HG03039 (cell line): ENCODE measurements around the gene WDR33.

Source experiments
- ATAC-seq: cut with Tn5 transposase; IDR thresholded peaks from one replicate; pipeline ENCODE4 v1.9.1; 2021; ENCODE audit warnings: mild to moderate bottlenecking, moderate library complexity; ENCODE audit not compliant: unreplicated experiment

Gene WDR33

DNA sequence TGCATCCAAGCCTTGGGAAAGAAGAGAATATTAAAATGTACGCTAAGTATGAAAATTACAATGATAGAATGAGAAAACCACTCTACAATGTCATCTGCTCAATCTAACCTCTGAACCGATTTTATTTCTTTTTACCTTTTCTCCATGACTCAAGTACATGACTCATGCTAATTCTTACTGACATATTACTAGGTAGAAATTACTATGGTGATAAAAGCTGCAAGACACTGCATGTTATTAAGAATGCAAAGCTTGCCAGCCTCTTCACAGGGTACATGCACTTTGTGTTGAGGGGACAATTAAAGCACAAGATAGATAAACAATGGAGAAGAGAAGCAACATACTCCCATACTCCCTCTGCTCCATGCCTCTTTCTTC is 89.0 kb downstream of the WDR33 start:
- no peak for ATAC-seq

GRCh38 chr2:127721311-127721977 is 89.5 kb downstream of the WDR33 start:
- ATAC-seq: no peak

DNA sequence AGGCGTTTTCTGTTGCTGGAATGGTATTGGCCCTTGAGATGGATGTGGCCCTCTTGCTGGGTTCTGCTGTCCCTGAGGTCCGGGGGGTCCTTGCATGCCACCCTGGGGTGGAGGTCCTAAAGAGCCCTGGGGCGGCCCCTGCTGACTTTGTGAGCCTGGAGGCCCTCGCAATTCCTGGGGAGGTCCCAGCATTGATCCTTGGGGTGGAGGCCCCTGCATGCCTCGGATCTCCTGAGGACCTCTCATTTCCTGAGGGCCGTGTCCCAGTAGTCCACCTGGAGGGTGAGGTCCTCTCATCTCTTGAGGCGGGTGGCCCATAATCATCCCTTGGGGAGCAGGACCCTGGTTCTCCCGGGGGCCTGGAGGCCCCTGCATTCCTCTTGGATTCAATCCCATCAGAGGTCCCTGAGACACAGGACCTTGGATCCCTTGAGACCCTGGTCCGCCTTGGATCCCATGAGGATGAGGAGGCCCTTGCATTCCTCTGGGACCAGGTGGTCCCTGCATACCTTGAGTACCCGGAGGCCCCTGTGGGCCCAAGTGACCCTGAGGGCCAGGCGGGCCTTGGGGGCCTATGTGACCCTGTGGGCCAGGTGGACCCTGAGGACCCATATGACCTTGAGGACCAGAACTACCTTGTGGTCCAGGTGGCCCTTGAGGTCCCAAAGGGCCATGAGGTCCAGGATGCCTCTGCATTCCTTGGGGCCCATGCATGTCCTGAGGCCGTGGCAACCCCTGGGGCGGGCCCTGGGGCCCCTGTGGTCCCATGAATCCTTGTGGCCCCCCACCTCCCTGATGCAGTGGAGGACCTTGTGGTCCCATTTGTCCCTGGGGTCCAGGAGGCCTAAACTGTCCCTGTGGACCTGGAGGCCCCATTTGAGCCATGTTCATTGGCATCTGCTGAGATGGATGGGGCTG is 91.4 kb downstream of the WDR33 start:
- no peak for ATAC-seq

GRCh38 chr2:127718271-127718670 is 92.7 kb downstream of the WDR33 start:
- no peak for ATAC-seq

DNA sequence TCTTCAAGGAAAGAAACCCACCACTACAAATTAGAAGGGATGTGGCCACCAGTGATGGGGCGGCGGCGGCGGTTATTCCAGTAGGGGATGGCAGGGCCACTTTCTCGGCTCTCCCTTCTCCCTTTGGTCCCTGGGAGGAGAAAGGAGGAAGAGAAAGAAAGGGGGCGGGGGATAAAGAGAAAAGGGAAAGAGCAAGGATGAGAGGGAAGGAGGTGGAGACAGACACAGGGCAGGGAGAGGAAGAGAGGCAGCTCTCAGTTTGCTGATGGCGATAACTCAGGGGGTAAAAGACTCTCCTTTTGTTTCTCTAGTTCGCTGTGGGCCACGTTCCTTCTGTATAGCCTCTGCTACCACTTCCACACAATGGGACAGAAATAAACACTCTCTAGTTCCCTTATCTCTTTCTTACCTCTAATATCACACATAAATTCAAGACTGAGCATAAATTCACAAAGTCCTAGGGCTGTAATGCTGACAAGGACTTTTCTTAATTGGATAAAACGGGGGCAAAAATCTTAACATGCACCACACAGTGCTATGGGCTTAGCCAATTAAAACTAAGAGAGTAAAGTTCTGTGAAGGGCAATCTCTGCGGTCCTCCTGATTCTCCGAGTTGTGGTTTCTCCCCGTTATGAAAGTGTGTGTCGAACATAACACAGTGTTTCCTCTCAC is 95.1 kb downstream of the WDR33 start:
- no peak for ATAC-seq

DNA sequence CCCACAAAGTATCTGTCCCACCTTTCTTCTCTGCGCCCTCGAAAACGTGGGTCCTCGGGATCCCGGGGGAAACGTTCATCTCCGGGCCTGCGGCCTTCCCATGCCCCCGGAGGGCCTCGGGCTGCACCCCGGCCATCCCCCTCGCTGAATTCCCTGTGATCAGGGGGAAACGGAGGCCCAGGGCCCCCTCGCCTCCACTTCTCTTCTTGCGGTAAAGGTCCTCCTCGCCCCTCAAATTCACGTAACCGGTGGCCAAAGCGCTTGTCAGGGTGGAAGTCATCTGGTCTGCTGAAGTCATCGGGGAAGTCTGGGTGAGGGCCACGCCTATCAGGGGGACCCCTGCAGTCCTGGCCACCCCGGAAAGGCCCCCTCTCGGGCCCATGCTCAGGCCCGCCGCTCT is 97.4 kb downstream of the WDR33 start:
- ATAC-seq: no peak

- no peak for ATAC-seq
These were observed 98.0 kb downstream of the WDR33 start for GRCh38 chr2:127712999-127713398.

GRCh38 chr2:127709336-127709735 is 101.6 kb downstream of the WDR33 start:
- no peak for ATAC-seq

- no peak for ATAC-seq
These were observed 102.9 kb downstream of the WDR33 start for GRCh38 chr2:127707890-127708648.

DNA sequence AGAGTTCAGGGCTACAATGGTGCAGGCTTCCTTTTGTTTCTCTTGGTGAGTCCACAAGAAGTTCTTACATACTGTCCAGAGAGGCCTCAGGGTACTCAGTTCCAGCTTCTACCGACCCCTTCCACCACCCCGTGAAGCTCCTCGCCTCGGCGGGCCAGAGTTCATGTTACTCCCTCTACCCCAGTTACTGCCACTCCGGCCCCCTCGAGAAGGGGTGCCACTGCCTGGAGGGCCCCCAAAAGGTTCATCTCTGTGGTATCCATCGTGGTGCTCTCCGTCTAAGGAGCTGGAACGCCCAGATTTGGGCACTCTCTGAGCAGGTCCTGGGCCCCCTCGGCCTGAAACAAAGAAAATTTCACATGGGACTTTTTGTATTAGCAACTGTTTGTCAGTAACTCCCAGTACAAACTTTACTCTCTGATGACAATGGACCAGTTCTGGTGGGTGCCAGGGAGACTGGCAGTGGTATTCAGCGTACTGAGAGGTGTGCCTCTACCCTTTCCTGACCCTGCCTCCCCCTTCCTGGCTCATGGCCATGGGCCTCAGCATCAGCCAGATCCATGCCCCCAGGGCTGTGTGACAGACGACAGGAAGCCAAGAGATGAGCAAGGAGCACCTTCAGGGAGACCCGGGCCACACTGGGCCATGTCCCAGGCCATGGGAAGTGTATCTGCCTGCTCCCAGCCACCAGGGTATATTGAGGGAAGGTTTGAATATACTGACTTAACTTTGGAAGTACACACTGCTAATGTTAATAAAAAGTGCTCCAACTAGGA is 104.6 kb downstream of the WDR33 start:
- ATAC-seq: no peak

- no peak for ATAC-seq
These were observed 105.4 kb downstream of the WDR33 start for GRCh38 chr2:127705391-127706065.

DNA sequence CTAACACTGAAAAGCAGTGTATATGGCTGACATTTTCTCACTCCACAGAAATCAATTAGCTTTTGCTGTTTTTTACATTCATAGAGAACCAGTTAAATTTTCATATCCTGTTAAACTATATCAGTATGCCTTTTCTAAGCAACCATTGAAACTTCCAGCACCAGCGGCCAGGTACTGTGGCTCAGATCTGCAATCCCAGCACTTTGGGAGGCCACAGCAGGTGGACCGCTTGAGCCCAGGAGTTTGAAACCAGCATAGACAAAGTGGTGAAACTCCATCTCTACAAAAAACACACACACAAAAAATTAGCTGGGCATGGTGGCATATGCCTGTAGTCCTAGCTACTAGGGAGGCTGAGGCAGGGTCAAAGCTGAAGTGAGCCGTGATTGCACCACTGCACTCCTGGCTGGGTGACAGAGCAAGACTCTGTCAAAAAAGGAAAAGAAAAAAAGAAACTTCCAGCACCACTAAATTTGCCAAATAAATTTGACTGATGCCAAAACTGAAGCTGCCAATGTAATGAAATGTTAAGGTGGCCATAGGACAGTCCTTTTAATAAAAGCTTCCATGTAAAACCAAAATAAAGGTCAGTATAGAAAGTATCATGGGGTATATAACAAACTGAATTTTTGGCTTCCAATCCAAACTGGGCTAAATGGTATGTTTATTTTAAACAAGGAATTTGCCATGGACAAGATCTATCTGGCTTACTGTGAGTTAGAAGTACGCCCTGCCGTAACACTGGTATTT is 106.2 kb downstream of the WDR33 start:
- no peak for ATAC-seq

DNA sequence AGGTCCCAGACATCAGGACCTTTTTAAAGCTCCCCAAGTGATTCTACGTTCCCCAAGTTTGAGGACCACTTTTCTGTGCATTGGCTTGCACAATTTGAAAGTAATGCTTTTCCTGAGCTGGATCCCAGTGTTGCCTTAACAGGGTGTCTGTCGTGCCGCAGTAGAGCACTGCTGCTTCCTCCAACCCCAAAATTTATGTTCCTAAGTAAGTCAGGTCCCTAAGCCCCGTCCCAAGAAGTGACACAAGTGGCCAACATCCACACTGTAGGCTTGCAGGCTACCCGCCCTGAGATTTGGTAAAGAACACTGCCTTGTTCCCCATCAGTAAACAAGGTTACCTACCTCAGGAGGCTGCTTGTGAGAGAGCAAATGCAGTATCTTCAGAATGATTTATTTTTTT is 107.7 kb downstream of the WDR33 start:
- no peak for ATAC-seq

DNA sequence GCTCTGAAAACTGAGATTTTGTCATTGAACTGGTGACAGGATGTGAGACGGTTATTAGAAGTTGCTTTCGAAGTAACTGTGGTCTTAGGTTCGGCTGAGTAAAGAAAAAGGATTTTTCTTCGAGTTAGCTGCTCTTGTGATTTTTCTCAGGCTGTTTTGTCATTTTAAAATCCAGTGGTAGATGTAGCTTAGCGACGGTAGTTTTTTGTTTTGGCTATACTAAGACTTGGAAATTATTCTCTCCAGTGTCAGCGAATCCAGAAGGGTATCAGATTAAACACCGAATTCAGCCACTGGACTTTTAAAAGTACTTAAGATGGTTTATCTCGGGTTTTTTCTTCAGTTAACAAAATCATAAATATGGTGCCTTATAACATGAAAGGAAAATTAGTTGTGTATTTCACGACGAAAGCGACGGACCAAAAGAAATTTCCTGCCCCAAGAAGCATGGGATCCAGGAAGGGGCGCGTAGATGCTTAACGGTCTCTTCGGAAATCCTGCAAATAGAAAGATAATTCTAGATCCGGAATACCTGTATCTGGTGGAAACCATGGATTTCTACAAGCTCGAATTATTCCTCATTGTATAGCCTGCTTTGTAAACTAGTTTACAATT is 108.5 kb downstream of the WDR33 start:
- ATAC-seq: no peak

- ATAC-seq: peak; percentile 45
These were observed 109.1 kb downstream of the WDR33 start for GRCh38 chr2:127701651-127702394.

DNA sequence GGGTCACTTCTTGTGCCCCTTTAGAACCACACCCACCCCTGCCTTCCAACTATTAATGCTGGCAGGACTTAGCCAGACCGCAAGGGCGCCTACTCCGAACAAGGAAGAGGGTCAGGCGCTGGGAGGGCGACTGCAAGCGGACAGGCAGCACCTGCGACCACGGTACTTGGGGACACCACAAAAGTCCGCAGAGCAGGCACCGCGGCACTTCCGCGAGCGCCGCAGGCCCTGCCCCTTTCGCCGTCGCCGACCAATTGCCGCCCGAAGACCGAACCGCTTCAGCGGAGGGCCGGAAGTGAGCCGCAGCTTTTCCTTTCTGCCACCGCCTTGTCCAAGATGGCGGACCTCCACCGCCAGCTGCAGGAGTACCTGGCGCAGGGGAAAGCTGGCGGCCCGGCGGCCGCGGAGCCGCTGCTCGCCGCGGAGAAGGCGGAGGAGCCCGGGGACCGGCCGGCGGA is 109.7 kb downstream of the WDR33 start, which contains the start of gene SFT2D3:
Gene SFT2D3 (plus strand): TSS at position 305 of the 458 bp plus-strand sequence. CDS start 32 bp downstream, at position 337.
- peak; percentile 60 for ATAC-seq

- ATAC-seq: peak; percentile 40
These were observed 110.3 kb downstream of the WDR33 start for GRCh38 chr2:127700527-127701192.
